AG09309 (cell line): ENCODE measurements around the gene DDX25.
A peak's percentile ranks its signal among the peaks of the same experiment; 100 is the strongest.

Source experiments
- DNase-seq: peaks from one replicate; pipeline ENCODE4 v3.0.0-alpha.2; 2010; ENCODE audit warnings: low read depth
- H3K4me3 ChIP-seq: 2 replicates; pipeline ENCODE4 v1.5.1; 2011; ENCODE audit warnings: mild to moderate bottlenecking, low read depth, low read length, moderate library complexity; ENCODE audit not compliant: control insufficient read depth
- TF ChIP-seq, protein P1 (sequence below): IDR thresholded peaks from 2 replicates; pipeline ENCODE4 v1.5.1; 2011; ENCODE audit warnings: mild to moderate bottlenecking, low read depth, low read length, inconsistent platforms; ENCODE audit not compliant: insufficient read depth, control insufficient read depth; ENCODE audit errors: missing control alignments

Gene DDX25

DNA sequence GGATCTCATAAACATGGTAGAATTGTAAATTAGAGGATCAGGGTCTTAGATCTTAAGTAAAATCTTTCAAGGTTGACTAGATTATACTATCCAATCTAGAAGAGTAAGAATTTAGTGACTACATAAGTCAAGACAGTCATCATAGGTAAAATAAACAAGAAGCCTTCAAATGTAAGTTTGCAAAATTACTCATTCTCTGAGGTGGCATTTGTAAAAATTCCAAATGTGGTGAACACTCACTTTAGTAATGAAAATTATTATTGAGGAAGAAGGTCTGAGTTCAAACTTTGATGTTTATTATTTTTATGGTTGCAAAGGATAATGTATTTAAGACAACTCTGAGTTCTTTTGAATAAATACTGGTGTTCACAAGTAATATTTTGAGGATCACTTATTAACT lies 12.2 kb upstream of the DDX25 start:
- no peak overlapping the region for H3K4me3 ChIP-seq
- DNase-seq, result no peak
- TF ChIP-seq, protein P1, sequence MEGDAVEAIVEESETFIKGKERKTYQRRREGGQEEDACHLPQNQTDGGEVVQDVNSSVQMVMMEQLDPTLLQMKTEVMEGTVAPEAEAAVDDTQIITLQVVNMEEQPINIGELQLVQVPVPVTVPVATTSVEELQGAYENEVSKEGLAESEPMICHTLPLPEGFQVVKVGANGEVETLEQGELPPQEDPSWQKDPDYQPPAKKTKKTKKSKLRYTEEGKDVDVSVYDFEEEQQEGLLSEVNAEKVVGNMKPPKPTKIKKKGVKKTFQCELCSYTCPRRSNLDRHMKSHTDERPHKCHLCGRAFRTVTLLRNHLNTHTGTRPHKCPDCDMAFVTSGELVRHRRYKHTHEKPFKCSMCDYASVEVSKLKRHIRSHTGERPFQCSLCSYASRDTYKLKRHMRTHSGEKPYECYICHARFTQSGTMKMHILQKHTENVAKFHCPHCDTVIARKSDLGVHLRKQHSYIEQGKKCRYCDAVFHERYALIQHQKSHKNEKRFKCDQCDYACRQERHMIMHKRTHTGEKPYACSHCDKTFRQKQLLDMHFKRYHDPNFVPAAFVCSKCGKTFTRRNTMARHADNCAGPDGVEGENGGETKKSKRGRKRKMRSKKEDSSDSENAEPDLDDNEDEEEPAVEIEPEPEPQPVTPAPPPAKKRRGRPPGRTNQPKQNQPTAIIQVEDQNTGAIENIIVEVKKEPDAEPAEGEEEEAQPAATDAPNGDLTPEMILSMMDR, result no peak

DNA sequence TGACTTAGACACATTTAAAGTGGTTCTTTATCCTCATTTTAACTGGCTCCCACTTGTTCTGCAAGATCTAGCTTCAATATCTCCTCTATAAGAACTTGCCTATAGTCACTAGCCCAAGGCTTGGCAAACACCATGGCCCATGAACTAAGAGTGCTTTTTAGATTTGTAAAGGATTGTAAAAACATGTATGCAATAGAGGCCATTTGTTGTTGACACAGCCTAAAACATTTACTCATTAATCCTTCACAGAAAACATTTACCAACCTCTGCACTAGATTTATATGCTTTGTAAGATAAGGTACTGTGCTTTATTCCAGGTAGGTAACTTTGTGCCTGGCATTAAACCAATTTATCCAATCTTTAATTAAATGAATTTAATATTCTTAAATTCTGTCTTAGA lies 11.3 kb upstream of the DDX25 start:
- TF ChIP-seq, protein P1, result no peak
- H3K4me3 ChIP-seq, result no peak overlapping the region
- DNase-seq, result no peak

DNA sequence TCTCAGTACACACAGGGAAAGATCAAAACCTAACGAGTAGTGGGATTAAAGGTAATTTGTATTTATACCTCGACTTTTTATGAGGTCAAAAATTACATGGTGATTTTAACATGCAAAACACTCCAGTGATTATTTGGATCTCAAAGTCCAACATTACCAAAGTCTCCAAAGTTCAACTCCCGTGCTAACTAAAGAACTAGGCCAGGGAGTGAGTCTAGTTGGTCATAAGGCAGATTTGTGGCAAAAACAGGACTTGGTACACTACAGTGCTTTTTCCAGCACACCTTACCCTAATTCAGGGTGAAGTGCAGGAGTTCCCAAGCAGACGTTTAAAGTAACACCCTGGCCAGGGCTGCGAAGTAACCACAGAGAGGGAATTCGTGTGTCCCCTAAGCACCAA lies 2.4 kb upstream of the DDX25 start:
- TF ChIP-seq, protein P1, result no peak
- no peak for DNase-seq
- no peak overlapping the region for H3K4me3 ChIP-seq

DNA sequence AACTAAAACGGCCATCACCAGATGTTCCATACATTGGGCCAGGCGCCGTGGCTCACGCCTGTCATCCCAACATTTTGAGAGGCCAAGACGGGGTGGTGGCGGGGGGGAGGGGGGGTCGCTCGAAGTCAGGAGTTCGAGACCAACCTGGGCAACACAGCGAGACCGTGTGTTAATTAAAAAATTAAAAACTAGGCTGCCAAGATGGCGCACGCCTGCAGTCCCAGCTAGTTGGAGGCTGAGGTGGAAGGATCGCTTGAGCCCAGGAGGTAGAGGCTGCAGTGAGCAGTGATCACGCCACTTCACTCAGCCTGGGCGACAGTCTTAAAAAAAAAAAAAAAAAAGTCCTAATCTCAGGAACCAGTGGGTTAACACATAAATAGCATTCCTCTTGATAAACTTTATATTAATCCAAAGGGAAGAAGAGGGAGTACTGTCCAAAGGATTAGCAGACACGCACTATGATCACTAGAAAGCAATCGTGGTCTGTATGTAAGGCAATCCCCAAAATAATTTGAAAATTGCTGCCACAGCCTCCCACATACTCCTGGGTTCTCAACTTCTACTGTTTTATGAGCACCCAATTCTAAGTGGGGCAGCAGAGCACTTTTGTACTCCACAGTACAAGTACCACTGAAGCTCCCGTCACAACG lies 1.9 kb upstream of the DDX25 start:
- TF ChIP-seq, protein P1, result no peak
- DNase-seq, result no peak
- H3K4me3 ChIP-seq, result peak overlapping the region; percentile 71

DNA sequence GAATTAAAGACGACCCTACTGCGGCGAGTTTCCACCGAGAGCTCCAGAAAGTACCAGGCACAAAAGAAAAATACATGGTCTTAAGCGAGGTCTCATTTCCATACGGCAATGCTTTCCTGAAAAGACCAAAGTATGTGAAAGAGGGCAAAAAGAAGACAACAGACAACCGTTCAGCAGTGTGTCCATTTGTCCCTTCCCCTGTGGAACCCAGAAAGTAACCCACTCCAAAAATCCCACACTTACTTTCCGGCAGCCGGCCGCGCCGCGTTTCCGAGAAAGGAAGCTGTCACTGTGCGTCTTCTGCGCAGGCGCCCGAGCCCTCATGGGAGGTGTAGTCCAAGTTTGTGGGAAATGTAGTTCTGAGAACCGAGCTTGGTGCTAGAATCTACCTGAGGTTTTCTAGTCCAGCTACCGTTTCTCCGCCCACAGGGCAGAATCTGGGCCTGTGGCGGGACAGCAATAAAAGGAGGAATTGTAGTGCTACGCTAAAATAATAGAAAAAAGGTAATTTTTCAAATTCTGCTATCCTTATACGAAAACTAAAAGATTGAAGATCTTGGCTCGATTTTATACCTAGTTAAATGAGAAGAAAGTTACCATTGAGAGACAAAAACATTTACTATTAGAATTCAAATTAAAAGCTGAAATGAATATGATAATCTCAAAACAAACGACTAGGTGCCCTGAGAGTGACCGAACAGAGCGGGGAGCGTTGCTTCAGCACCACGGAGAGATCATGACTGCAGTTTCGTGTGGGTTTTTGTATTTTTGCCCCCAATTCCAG lies 1.2 kb upstream of the DDX25 start, which contains the start of gene PUS3:
TSS of gene PUS3 (minus strand) at position 280 of the 784 bp plus-strand sequence. CDS start 6,922 bp downstream, outside the sequence.
- TF ChIP-seq, protein P1, result no peak

DNA sequence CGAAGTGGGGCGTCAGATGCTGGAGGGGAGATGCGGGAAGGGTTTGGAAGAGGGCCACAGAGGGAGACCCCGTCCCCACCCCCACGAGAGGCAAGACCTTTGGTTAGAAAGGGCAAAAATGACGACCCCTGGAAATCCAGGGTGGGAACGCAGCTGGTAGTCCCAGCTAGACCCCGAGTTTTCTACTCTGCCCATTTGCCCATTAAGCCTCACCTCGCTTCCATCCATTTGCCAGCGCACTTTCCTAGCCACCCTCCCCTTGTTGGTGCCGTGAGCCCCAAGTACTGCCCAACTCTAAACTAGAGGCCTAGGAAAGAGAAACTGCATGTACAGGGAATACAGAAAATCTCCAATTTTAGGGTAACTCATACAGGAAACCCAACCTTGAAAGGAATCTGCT lies 370 bp downstream of the DDX25 start:
- H3K4me3 ChIP-seq, result no peak overlapping the region
- TF ChIP-seq, protein P1, result no peak
- no peak for DNase-seq

More for the DNA sequence above, 1.2 kb upstream of the DDX25 start, which contains the start of gene PUS3:
- H3K4me3 ChIP-seq, result peak within 1 kb of the TSS; percentile 71
- DNase-seq, result peak; percentile 21
